NCI-H526 treated with DMSO at 0.1 percent for 48 hours (cell line): Measurements from ENCODE around the gene CORO2A.

Experiments
- DNase-seq: peaks from one replicate; lab custom pipeline; 2025; lab: John Stamatoyannopoulos, UW

Gene CORO2A

GRCh38 chr9:98219794-98220370, 27.4 kb upstream of the CORO2A start:
- DNase-seq = no peak

- no peak for DNase-seq
Observed at GRCh38 chr9:98219364-98219716, 26.9 kb upstream of the CORO2A start.

GRCh38 chr9:98218562-98219363, 26.3 kb upstream of the CORO2A start:
- no peak for DNase-seq

- DNase-seq = no peak
Observed at GRCh38 chr9:98217255-98217654, 24.8 kb upstream of the CORO2A start.

GRCh38 chr9:98216391-98216790, 24.0 kb upstream of the CORO2A start:
- DNase-seq = no peak

- no peak for DNase-seq
Observed at GRCh38 chr9:98215821-98216220, 23.4 kb upstream of the CORO2A start.

- DNase-seq = no peak
Observed at GRCh38 chr9:98215271-98215670, 22.8 kb upstream of the CORO2A start.

GRCh38 chr9:98214811-98215210, 22.4 kb upstream of the CORO2A start:
- DNase-seq = no peak

GRCh38 chr9:98211260-98211659, 18.8 kb upstream of the CORO2A start:
- no peak for DNase-seq

GRCh38 chr9:98210435-98210834, 18.0 kb upstream of the CORO2A start:
- no peak for DNase-seq

GRCh38 chr9:98209530-98209929, 17.1 kb upstream of the CORO2A start:
- DNase-seq = no peak

GRCh38 chr9:98208635-98209034, 16.2 kb upstream of the CORO2A start:
- no peak for DNase-seq

- no peak for DNase-seq
Observed at GRCh38 chr9:98207606-98208005, 15.2 kb upstream of the CORO2A start.

- DNase-seq = no peak
Observed at GRCh38 chr9:98206754-98207153, 14.3 kb upstream of the CORO2A start.

- no peak for DNase-seq
Observed at GRCh38 chr9:98204692-98205091, 12.3 kb upstream of the CORO2A start.

- no peak for DNase-seq
Observed at GRCh38 chr9:98203153-98203552, 10.7 kb upstream of the CORO2A start.

- DNase-seq = no peak
Observed at GRCh38 chr9:98202252-98202651, 9.8 kb upstream of the CORO2A start.

- DNase-seq = no peak
Observed at GRCh38 chr9:98201749-98202148, 9.3 kb upstream of the CORO2A start.

- no peak for DNase-seq
Observed at GRCh38 chr9:98201102-98201501, 8.7 kb upstream of the CORO2A start.

- DNase-seq = no peak
Observed at GRCh38 chr9:98199388-98200033, 7.1 kb upstream of the CORO2A start.

- no peak for DNase-seq
Observed at GRCh38 chr9:98195671-98196070, 3.2 kb upstream of the CORO2A start.

- DNase-seq = no peak
Observed at GRCh38 chr9:98193336-98193944, 1.0 kb upstream of the CORO2A start.
